Neural cell (in vitro differentiated cells): ENCODE results near the gene RLN2.

Experiments used
- CTCF ChIP-seq: fragments of 450-650 bp; IDR thresholded peaks from 2 replicates; pipeline ENCODE4 v1.5.1; 2014; ENCODE audit warnings: antibody characterized with exemption, mild to moderate bottlenecking, moderate library complexity; ENCODE audit not compliant: poor library complexity, severe bottlenecking
- POLR2AphosphoS5 ChIP-seq: IDR thresholded peaks from 2 replicates; pipeline ENCODE4 v1.6.1; 2012

- TF ChIP-seq CTCF, result no peak
- TF ChIP-seq POLR2AphosphoS5, result no peak
These were observed 6.3 kb upstream of the RLN2 start for GRCh38 chr9:5310851-5311250.
